Duodenal mucosa (tissue), 2 donors: ENCODE results near the gene ECSIT.
A peak's percentile ranks its signal among the peaks of the same experiment; 100 is the strongest.

Experiments
- H3K27ac ChIP-seq: one replicate; pipeline ENCODE4 v1.7.0; 2013; ENCODE audit warnings: low read depth, low read length
- H3K27me3 ChIP-seq, 2 donors: one replicate each; pipeline ENCODE4 v1.7.0; 2013; ENCODE audit warnings: low read length in 2 of 2, control low read depth in 1 of 2; ENCODE audit not compliant: insufficient read depth in 2 of 2, control insufficient read depth in 1 of 2
- H3K36me3 ChIP-seq, 2 donors: one replicate each; pipeline ENCODE4 v1.7.0; 2013; ENCODE audit warnings: low read length in 2 of 2, control low read depth in 1 of 2; ENCODE audit not compliant: insufficient read depth in 2 of 2, control insufficient read depth in 1 of 2
- H3K4me1 ChIP-seq, 2 donors: one replicate each; pipeline ENCODE4 v1.7.0; 2013; ENCODE audit warnings: low read length in 2 of 2, control low read depth in 1 of 2; ENCODE audit not compliant: insufficient read depth in 2 of 2, control insufficient read depth in 1 of 2
- H3K4me3 ChIP-seq, 2 donors: one replicate each; pipeline ENCODE4 v1.7.0; 2013; ENCODE audit warnings: low read length in 2 of 2, low read depth in 1 of 2
- H3K9ac ChIP-seq, 2 donors: one replicate each; pipeline ENCODE4 v1.7.0; 2013; ENCODE audit warnings: low read length in 2 of 2, low read depth in 1 of 2
- H3K9me3 ChIP-seq, 2 donors: one replicate each; pipeline ENCODE4 v1.7.0; 2013; ENCODE audit warnings: low read length in 2 of 2, control low read depth in 1 of 2; ENCODE audit not compliant: control insufficient read depth in 1 of 2

ECSIT gene

DNA sequence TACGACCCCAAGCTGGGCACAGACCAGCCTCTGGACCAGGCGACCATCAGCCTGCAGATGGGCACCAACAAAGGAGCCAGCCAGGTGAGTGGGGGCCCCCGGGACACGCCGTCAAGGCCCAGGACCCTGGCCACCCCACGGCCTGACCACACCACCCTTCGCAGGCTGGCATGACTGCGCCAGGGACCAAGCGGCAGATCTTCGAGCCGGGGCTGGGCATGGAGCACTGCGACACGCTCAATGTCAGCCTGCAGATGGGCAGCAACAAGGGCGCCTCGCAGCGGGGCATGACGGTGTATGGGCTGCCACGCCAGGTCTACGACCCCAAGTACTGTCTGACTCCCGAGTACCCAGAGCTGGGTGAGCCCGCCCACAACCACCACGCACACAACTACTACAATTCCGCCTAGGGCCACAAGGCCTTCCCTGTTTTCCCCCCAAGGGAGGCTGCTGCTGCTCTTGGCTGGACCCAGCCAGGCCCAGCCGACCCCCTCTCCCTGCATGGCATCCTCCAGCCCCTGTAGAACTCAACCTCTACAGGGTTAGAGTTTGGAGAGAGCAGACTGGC lies 20.5 kb upstream of the ECSIT start:
- H3K9me3 ChIP-seq, result no peaks in the 10 kb centered on the region
- no peak overlapping the region for H3K4me3 ChIP-seq
- peaks cover 9 to 24% of the 10 kb centered on the region in 2 donors for H3K36me3 ChIP-seq
- no peak overlapping the region for H3K27ac ChIP-seq
- no peak overlapping the region for H3K9ac ChIP-seq
- H3K4me1 ChIP-seq, result peaks cover 0 to 3% of the 10 kb centered on the region in 2 donors
- no peaks in the 10 kb centered on the region for H3K27me3 ChIP-seq

DNA sequence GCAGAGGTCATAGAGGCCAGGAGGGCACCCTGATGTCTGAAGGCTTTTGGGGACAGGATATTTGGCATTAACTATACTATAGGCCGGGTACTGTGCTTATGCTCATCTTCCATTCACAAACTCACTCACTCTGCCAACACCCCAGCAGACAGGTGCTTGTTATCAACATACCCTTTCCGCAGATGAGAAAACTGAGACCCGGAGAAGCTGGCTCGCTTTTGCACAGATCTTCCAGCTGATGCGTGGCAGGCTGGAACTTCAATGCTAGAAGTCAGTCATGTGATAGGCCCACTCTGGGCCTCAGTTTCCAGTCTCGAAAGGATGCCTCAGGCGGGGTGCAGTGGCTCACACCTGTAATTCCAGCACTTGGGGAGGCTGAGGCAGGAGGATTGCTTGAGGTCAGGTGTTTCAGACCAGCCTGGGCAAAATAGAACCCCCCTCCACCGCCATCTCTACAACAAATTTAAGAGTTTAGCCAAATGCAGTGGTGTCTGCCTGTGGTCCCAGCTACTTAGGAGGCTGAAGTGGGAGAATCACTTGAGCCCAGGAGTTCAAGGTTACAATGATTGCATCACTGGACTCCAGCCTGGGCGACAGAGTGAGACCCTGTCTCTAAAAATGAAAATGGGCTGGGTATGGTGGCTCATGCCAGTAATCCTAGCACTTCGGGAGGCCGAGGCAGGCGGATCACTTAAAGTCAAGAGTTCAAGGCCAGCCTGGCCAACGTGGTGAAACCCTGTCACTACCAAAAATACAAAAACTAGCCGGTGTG lies 19.2 kb upstream of the ECSIT start:
- no peak overlapping the region for H3K27ac ChIP-seq
- H3K36me3 ChIP-seq, result peaks cover 0 to 11% of the 10 kb centered on the region in 2 donors
- no peak overlapping the region for H3K9ac ChIP-seq
- H3K4me3 ChIP-seq, result no peak overlapping the region
- H3K4me1 ChIP-seq, result no peaks in the 10 kb centered on the region
- H3K27me3 ChIP-seq, result no peaks in the 10 kb centered on the region
- no peaks in the 10 kb centered on the region for H3K9me3 ChIP-seq

DNA sequence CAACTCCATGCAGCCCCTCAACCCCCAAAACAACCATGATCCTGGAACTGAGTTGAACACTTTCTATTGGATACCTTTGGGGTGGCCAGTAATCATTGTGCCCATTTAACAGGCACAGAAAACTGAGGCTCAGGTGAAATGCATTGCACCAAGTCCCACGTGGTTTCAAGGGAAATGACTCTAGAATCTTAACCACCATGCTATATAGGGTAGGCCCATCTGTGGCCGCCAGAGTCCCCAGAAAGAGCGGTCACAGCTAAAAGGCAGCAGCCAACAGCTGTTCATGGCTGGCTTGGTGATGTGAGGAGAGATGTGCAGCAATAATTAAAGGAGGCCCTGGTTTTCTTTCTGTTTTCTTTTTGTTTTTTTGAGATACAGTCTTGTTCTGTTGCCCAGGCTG lies 12.3 kb upstream of the ECSIT start:
- no peak overlapping the region for H3K9ac ChIP-seq
- H3K9me3 ChIP-seq, result no peaks in the 10 kb centered on the region
- no peak overlapping the region for H3K27ac ChIP-seq
- H3K4me1 ChIP-seq, result peaks cover 0 to 1% of the 10 kb centered on the region in 2 donors
- H3K4me3 ChIP-seq, result no peak overlapping the region
- no peaks in the 10 kb centered on the region for H3K36me3 ChIP-seq
- H3K27me3 ChIP-seq, result peaks cover 5 to 21% of the 10 kb centered on the region in 2 donors

DNA sequence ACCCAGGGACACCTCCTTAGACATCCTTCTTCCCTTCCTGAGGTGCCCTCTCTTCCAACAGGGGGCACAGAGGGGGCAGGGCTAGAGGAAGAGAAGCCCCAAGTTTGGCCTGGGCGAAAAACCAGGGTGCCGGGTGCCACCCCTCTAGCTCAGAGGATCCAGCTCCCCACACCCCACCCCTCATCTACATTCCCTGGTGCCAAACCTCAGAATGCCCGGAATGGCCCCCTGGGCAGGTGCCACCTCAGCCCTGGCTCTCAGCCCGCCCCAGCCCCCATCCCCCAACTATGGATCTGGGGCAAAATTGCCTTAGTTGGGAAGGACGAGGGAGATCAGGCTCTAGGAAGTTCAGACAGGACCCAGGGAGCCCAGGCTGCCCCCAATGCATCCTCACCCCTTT lies 11.7 kb upstream of the ECSIT start:
- Histone ChIP-seq H3K9me3 (no peaks in the 10 kb centered on the region), H3K27ac (no peak overlapping the region), H3K27me3 (peaks cover 5 to 21% of the 10 kb centered on the region in 2 donors), H3K9ac (peak overlapping the region in 1 of 2 donors; percentile 10), H3K4me3 (no peak overlapping the region), H3K36me3 (no peaks in the 10 kb centered on the region), H3K4me1 (peaks cover 0 to 5% of the 10 kb centered on the region in 2 donors)

DNA sequence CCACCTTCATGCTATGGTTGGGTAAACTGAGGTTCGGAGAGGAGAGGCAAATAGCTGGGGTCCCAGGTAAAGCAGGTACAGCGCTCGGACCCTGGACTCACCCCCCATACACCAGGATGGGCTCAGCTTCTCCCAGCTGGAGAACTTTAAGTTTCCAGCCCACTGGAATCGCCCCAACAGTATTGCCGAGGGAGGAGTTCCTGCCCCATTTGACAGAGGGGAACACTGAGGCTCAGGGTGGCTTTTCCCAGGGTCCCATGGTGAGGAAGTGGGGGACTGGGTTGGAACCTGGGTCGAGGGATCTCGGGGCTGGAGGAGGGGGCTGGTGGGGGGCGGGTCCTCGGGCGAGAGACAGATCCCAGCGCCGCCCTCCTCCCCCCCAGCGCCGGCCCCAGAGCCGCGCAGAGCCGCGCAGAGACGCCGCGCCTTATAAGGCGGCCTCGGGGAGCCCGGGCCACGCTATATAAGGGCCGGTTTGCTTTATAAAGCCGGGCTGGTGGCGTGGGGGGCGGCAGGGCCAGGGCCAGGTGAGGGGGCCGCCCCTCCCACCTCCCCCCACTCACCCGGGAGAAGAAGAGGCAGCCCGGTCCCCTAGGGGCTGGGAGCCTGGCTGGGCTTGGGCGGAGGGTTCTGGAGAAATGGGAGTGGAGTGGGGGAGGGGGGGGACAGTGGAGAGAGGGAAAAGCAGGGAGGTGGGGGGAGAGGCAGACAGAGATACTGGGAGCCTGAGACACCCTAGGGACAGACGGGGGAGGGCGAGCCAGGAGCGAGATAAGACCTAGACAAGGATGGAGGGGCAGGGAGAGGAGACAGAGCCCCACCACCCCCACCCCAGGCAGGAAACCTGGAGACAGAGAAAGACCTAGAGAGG lies 10.8 kb upstream of the ECSIT start:
- peak overlapping the region; percentile 38 to 68 for H3K9ac ChIP-seq
- peaks cover 0 to 9% of the 10 kb centered on the region in 2 donors for H3K4me1 ChIP-seq

DNA sequence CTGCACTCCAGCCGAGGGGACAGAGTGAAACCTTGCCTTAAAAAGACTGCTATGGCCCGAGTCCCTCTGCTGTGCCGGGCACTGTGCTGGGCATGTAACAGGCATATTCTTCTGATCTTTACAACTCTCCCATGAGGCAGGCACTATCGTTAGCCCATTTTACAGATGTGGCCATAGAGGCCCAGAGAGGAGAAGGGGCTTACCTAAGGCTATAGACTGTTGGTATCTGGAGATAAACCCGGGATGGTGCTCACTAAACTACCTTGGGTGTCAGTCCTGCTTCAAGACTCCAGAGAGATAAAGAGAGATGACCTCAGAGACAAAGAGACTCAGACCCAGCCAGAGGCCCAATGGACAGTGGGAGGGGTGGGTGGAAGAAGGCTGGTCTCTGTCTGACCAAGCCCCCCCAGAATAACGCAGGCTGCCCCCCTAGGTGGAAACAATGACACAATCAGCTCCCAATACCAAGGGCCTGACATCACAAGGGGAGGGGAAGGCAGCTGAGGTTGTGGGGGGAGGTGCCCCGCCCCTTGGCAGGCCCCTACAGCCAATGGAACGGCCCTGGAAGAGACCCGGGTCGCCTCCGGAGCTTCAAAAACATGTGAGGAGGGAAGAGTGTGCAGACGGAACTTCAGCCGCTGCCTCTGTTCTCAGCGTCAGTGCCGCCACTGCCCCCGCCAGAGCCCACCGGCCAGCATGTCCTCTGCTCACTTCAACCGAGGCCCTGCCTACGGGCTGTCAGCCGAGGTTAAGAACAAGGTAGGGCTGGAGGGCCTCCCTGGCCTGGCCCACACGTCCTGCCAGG lies 9.5 kb upstream of the ECSIT start, which contains the start of gene CNN1:
CNN1 (plus strand) TSS at position 620 of the 805 bp plus-strand sequence; CDS start at position 697, 77 bp downstream.
- peaks cover 0 to 9% of the 10 kb centered on the region in 2 donors for H3K4me1 ChIP-seq
- peaks cover 5 to 21% of the 10 kb centered on the region in 2 donors for H3K27me3 ChIP-seq
- no peaks in the 10 kb centered on the region for H3K36me3 ChIP-seq
- peak within 1 kb of the TSS; percentile 21 to 47 for H3K4me3 ChIP-seq
- no peaks in the 10 kb centered on the region for H3K9me3 ChIP-seq
- H3K9ac ChIP-seq, result peak within 1 kb of the TSS; percentile 38 to 68
- peak within 1 kb of the TSS; percentile 70 for H3K27ac ChIP-seq

More for the DNA sequence above, 10.8 kb upstream of the ECSIT start:
- H3K9me3 ChIP-seq, result no peaks in the 10 kb centered on the region
- peak overlapping the region; percentile 70 for H3K27ac ChIP-seq
- H3K27me3 ChIP-seq, result peaks cover 5 to 21% of the 10 kb centered on the region in 2 donors
- H3K4me3 ChIP-seq, result peak overlapping the region; percentile 21 to 47
- no peaks in the 10 kb centered on the region for H3K36me3 ChIP-seq

DNA sequence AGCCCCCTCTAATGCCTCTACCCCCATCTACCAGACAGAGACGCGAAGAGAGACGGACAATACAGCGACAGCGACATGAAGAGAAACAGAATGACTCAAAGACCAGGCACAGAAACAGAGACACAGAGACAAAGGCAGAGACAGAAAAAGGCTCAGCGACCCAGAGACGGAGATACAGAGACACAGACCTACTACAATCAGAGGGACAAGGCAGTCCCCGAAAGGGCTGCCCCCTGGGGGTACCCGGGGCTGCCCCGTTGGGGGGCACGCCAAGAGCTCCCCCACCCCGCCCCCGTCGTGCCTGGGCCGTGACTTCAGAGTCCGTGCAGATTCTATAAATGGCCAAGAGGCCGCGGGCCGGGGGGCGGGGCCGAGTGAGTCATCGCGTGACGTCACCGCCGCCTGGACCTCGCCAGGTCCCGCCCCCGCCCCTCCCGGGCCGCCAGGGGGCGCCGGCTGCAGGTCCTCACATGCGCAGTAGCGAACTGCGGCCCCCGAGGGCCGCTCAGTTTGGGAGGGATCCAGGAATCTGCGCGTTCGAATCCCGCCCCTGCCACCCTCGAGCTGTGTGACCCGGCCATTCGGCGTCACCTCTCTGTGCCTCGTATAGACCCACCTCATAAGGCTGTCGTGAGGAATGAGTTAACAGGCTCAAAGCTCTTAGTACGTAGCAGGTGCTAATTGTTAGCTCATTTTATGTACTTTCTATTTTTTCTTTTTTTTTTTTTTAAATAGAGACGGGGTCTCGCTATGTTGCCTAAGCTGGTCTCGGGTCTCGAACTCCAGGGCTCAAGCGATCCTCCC lies 7.1 kb upstream of the ECSIT start:
- peak overlapping the region; percentile 28 to 73 for H3K9ac ChIP-seq
- H3K36me3 ChIP-seq, result no peaks in the 10 kb centered on the region
- peak overlapping the region; percentile 66 for H3K27ac ChIP-seq
- peaks cover 5 to 21% of the 10 kb centered on the region in 2 donors for H3K27me3 ChIP-seq
- peak overlapping the region; percentile 58 to 59 for H3K4me3 ChIP-seq
- H3K9me3 ChIP-seq, result no peaks in the 10 kb centered on the region
- peaks cover 0 to 9% of the 10 kb centered on the region in 2 donors for H3K4me1 ChIP-seq

DNA sequence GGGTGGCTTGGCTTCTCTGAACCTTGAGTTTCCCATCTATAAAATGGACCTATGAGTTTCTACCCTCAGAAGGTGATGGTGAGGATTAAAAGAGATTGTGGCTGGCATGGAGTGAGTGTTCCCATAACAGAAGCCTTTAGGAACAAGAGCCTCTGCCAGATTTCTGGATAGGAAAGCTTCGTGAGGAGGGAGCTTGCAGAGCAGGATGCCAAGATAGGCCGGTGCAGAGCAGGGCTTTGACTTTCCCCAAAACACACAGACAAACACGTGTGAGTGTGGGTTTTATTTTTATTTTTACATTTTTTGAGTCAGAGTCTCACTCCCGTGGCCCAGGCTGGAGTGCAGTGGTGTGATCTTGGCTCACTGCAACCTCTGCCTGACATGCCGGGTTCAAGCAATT lies 6.0 kb upstream of the ECSIT start:
- H3K4me3 ChIP-seq, result no peak overlapping the region
- no peaks in the 10 kb centered on the region for H3K36me3 ChIP-seq
- no peak overlapping the region for H3K9ac ChIP-seq
- peaks cover 5 to 13% of the 10 kb centered on the region in 2 donors for H3K27me3 ChIP-seq
- no peaks in the 10 kb centered on the region for H3K9me3 ChIP-seq
- peaks cover 0 to 9% of the 10 kb centered on the region in 2 donors for H3K4me1 ChIP-seq
- no peak overlapping the region for H3K27ac ChIP-seq

DNA sequence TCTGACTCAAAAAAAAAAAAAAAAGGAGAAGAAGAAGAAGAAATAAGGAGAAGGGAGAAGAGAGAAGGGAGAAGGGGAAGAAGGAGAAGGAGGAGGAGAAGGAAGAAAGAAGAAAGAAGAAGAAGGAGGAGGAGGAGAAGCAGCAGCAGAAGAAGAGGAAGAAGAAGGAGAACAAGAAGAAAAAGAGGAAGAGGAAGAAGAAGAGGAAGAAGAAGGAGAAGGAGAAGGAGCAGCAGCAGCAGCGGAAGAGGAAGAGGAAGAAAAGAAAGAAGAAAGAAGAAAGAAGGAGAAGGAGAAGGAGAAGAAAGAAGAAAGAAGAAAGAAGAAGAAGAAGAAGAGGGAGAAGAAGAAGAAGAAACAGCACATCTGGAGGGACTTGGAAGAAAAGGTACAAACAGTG lies 5.6 kb upstream of the ECSIT start:
- peaks cover 0 to 9% of the 10 kb centered on the region in 2 donors for H3K4me1 ChIP-seq
- H3K36me3 ChIP-seq, result no peaks in the 10 kb centered on the region
- no peak overlapping the region for H3K4me3 ChIP-seq
- H3K9ac ChIP-seq, result no peak overlapping the region
- H3K27ac ChIP-seq, result no peak overlapping the region
- no peaks in the 10 kb centered on the region for H3K9me3 ChIP-seq
- H3K27me3 ChIP-seq, result peaks cover 5 to 12% of the 10 kb centered on the region in 2 donors
